OCI-LY1 (cell line): ENCODE measurements around the gene ADD2.

ENCODE experiments used
- CTCF ChIP-seq: fragments of 200-600 bp; sonication (generic), shearing (Covaris generic); IDR thresholded peaks from 2 replicates; pipeline ENCODE4 v1.5.1; 2017; ENCODE audit warnings: mild to moderate bottlenecking, antibody characterized with exemption, low read length, moderate library complexity, mixed read lengths
- EZH2 ChIP-seq: fragments of 200-600 bp; sonication (generic), shearing (Covaris generic); IDR thresholded peaks from 2 replicates; pipeline ENCODE4 v1.8.0; 2017; ENCODE audit warnings: borderline replicate concordance, mixed run types, mild to moderate bottlenecking, antibody characterized with exemption, low read length, moderate library complexity, mixed read lengths

- TF ChIP-seq CTCF (no peak), EZH2 (no peak)
Observed at GRCh38 chr2:70733646-70734180, 34.3 kb downstream of the ADD2 start.
